AML-193 (cell line): ENCODE measurements around the gene CKLF.
"Not testable (repeated sequence)": the region's sequence is repeated elsewhere in the genome, so short reads cannot be mapped to it uniquely, and the experiment has no call there.

Experiments
- DNase-seq, 2 experiments: peaks; one replicate each; lab custom pipeline; 2025; lab: John Stamatoyannopoulos, UW

CKLF gene, protein sequence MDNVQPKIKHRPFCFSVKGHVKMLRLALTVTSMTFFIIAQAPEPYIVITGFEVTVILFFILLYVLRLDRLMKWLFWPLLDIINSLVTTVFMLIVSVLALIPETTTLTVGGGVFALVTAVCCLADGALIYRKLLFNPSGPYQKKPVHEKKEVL

DNA sequence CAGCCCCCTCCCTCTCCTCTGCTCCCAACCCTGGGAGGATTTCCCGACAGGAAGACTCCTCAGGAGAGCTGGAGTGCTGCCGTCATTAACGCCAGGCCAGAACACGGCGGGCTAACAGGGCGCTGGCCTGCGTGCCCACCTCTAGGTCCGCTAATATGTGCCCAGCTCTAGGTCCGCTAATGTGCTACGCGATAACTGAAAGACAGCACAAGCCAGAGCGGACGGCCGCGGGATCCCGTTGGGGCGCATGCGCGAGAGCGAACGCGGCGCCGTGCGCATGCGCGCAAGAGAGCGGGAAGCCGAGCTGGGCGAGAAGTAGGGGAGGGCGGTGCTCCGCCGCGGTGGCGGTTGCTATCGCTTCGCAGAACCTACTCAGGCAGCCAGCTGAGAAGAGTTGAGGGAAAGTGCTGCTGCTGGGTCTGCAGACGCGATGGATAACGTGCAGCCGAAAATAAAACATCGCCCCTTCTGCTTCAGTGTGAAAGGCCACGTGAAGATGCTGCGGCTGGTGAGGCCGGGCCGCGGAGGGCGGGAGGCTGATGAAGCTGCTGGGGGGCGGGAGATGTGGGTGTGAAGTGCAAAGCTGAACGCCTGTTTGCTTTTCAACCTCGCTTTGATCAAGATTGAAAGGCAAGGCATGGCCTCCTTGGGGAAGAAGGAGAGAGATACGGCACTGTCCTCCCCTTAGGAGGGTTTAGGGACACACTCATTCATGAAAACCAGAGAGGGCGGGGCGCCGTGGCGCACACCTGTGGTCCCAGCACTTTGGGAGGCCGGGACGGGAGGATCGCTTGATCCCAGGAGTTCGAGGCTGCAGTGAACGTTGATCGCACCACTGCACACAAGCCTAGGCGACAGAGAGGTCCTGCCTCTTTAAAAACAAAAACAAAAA lies at the start of gene CKLF:
TSS of gene CKLF (plus strand) at position 291 of the 892 bp plus-strand sequence. CDS start at position 431, 140 bp downstream.
- DNase-seq = peak; percentile 88 to 89

DNA sequence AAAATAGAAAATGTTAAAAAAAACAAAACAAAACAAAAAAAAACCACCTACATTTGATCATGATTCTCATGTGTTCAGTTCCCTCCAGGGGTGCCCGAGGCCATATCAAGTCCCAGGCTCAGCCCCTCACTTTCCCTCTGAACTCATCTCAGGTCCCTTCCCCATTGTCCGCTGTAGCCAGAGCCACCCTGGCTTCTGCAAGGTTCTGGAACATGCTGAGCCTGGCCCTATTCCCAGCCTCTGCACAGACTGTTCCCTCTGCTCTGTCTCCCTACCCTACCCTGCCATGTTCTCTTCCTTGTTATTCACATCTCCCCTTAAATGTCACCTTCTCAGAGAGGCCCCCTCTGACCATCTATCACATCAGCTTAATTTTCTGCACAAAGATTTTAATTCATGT lies 49.3 kb upstream of the CKLF start:
- DNase-seq = no peak

DNA sequence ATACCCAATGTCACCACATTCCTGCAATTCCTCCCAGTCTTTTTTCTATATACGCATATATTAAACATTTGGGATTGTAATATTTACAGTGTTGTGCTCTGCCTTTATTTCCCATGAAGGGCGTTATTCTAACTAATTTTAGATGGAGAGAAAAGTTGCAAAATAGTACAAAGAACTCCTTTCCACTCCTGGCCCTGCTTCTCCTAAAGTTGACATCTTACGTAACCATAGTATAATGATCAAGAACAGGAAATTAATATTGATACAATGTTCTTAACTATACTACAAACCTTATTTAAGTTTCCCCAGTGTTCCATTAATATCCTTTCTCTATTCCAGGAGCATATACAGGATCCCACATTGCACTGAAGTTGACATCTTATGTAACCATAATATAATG lies 48.8 kb upstream of the CKLF start:
- no peak for DNase-seq

DNA sequence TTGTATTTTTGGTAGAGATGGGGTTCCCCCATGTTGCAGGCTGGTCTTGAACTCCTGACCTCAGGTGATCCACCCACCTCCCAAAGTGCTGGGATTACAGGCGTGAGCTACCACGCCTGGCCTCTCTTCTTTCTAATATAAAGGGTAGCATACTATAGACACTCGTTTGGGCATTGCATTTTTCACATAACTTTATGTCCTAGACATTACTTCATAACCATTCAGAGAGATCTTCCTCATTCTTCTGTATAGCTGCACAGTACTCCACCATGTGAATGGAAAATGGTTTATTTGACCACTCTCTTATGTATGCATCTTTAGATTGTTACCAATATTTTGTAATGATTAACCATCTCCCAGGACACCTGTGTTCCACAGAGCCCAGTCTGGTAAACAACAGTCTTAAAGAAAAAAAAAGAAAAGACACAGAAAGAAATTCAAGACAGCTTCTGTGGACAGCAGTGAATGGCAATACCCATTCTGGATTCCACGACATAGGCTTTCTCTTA lies 44.6 kb upstream of the CKLF start:
- DNase-seq = no peak

DNA sequence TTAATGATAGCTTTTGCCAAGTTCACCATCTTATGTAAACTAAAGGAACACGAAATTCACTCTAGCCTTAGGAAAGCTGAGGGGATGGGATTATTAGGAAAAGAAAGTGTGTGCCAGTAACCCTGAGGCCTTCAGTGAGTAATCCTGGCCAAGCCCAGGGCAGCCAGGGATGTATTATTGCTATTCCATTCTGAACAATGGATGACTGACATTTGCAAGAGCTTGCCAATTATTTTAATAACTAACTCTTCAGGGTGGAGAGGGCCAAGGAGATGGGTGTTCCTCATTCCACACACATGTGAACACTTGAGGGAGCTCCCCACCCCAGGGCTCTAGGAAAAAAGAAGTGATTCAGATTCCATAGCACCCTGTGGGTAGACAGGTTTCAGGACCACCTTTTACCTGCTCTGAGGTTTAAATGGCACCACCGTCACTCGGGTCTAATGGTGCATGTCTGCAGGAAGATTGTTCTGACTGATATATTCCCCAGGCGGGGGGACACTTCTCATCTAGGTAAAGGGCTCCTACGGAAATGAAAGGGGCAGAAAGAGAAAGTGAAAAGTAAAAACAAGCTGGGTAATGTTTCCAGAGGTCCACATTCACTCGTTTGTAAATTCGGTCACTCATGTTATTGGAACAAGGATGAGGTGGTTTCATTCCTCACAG lies 44.0 kb upstream of the CKLF start:
- DNase-seq = no peak

DNA sequence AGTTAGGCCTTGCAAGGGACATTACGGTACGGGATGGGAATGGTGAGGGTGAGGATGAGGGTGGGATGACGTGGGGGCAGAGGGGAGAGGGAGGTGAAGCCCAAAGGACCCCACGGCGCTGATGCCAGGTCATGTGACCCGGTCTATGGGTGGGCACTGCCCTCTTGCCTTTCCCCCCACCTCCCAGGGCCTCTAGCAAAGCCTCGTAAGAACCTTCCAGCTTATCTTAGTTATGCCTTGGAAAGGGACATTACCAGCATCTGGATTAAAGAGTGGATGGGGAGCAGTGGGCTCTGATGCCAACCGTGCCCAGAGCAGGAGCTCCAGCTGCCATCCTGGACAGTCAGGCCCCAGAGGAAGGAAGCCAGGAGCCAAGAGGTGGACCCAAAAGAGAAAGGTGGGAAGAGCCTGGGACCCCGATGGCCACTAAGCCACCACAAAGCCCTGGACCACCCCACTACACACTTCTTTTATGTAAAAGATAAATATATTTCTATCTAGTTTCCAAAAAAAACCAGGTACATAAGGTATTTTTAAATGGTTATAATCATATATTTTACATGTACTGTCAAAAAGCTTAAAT lies 43.4 kb upstream of the CKLF start:
- no peak for DNase-seq

DNA sequence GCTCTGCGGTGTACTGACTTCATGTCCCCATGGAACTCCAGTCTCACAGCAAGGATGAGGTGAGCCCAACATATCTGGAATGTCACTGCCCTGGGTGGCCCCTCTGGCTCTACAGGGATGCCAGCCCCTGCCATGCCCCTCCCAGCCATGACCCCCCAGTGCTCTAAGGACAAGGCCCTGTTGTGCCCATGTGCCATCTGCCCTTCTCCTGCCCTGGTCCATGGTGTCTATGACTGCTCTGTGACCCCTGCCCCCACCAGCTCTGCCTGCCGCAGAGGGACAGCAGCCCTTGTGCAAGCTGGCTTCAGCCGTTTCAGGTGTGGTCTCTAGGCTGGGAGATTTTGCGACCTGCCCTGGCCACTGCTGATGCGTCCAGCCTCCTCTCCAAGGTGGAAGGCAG lies 42.8 kb upstream of the CKLF start:
- DNase-seq = no peak

DNA sequence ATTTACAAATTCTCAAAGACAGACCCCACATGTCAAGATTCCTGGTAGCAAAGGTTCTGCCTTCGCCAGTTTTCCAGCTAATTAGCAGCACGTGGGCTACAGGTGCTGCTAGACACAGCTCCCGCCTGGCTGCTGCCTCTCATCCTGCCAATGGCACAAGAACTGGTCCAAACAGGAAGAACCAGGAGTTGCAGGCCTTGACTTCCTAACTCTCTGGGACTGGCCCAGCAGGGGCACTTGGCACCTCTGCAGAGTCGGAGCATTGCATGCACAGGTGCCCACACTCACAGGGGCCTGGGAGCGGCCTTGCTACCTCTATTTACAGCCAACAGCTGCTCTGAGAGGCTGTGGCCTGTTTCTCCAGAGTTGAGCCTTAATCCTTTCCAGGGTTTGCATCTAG lies 42.1 kb upstream of the CKLF start:
- no peak for DNase-seq

DNA sequence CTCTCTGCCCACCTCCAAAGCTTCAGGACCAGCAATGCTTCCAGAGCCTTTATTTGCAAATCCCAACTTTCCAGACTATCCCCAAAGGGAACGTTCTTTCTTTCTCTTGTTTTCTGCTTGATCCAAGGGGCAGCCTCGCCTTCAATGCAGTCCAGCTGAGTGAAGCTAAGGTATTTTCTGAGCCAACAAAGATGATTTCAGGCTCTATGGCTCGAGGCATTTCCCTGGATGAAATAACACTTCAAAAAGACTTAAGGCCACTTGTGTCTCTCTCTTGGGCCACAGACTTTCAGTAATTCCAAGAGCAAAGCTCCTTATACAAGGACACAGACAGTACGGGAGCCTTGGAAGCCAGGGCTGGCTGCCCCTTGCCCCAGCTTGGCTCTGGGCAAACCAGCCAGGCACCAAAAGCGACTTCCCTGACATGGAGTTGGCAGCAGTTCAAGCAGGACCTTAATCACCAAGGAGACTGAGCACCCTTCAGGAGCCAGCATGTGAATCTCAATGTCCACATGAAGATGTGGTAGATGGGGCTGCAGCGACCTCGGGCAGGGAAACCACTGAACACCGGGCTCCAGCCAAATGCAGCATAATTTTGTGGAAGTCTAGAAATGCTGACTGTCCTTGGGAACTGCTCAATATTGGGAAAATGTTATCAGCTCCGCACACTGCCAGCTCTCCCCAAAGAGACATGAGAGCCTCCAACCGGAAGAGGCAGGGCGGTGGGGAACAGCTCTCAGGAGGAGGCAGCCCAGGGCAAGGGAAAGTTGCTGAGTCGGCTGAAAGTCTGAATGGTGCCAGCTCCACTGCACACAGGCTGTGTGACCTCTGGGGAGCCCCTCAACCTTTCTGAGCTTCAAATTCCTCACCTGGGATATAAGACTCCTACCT lies 41.4 kb upstream of the CKLF start:
- no peak for DNase-seq

DNA sequence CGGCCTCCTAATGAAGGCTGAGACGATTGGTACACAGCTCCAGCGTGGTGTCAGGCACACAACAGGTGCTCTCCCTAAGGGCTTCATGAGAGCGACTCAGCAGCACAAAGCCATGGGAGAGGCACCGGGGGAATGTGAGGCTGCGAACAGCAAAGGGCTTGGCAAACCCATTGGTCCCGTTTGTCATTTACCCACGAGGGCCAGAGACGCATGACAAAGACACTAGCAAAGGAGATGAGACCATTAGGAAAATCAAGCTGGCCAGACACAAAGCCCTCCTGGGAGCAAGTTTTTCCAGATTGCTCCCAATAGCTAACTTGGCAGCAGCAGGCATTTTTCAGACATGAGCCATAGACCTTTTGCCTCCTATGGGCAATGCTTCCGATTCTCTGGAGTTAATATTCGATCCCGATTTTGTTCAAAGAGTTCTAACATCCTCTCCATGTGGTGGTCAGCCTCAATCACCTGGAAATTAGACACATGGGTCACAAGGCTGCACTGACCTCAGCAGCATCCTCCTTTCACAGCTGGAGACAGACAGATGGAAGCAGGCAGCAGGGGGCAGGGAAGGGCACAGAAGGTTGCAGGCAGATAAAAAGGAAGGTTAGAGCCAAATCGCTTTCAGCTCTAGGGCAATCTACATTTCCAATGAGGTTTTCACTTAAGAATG lies 40.6 kb upstream of the CKLF start:
- DNase-seq = no peak

DNA sequence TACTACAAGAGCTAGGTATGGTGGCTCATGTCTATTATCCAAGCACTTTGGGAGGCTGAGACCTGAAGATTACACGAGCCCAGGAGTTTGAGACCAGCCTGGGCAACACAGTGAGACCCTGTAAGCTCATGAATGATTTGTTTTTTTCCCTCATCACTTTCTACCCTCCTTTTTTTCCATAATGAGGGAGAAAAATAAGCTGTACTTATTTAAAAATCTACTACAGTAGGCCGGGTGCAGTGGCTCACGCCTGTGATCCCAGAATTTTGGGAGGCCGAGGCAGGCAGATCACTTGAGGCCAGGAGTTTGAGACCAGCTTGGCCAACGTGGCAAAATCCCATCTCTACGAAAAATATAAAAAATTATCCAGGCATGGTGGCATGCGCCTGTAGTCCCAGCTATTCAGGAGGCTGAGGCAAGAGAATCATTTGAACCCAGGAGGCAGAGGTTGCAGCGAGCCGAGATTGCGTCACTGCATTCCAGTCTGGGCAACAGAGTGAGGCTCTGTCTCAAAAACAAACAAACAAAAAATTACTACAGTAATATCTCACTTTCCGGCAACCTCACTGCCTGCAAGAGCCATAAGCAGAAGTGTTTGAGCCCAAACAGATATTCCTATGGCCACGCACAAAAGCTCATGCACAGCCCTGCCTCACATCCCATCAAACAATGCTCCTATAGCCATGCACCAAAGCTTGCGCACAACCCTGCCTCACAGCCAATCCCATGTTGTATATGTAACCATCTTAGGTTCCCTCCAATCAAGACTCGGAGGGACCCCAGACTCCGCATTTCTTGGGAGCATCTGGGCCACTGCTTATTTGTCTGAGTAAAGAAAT lies 39.9 kb upstream of the CKLF start:
- no peak for DNase-seq

DNA sequence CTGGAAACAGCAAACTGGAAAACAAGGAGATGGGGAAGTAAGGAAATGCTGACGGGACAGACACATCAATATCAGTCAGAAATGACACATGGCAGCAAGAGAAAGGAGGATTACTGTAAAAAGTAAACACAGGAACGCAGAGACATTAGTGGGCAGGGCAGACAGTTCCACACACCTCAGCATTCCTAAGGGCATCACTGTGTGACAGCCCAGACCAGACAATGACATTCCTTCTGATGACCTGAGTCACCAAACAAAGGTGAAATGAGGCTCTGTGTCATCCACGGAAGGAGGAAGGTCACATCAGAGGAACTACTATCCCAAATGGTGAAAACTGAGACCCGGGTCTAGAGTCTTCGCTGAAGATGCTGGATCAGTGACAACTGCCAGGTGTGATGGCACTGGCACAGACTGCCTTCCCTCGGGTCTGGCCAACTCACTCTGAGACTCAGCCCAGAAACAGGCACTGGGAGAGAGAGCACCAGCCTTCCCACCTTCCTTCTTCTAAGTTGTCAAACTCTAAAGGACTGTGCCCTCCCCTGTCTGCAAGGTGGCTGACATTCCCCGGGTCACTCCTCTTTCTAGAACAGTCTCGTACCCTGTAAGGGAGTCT lies 39.2 kb upstream of the CKLF start:
- no peak for DNase-seq

DNA sequence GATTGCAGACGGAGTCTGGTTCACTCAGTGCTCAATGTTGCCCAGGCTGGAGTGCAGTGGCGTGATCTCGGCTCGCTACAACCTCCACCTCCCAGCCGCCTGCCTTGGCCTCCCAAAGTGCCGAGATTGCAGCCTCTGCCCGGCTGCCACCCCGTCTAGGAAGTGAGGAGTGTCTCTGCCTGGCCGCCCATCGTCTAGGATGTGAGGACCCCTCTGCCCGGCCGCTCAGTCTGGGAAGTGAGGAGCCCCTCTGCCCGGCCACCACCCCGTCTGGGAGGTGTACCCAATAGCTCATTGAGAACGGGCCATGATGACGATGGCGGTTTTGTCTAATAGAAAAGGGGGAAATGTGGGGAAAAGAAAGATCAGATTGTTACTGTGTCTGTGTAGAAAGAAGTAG lies 38.0 kb upstream of the CKLF start:
- DNase-seq = not testable (repeated sequence)

DNA sequence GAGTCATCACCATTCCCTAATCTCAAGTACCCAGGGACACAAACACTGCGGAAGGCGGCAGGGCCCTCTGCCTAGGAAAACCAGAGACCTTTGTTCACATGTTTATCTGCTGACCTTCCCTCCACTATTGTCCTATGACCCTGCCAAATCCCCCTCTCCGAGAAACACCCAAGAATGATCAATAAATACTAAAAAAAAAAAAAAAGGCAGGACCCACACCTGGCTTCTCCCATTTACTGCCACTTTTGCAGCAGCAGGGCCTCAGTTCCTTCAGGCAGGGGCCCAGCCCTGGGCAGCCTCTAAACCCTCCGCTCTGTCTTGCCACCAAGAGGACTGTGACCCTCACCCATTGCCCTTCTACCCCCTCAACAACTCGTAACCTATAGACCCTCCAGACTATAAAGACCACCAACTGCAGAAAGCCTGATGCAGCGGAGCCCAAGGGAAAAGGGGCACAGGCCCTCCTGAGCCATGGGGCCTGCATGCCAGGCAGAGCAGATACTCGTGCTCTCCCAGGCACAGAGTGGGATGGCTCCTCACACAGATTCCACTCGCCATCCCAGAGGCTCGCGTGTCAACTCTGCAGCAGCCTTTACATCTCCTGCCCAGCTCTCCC lies 37.3 kb upstream of the CKLF start:
- not testable (repeated sequence) for DNase-seq

DNA sequence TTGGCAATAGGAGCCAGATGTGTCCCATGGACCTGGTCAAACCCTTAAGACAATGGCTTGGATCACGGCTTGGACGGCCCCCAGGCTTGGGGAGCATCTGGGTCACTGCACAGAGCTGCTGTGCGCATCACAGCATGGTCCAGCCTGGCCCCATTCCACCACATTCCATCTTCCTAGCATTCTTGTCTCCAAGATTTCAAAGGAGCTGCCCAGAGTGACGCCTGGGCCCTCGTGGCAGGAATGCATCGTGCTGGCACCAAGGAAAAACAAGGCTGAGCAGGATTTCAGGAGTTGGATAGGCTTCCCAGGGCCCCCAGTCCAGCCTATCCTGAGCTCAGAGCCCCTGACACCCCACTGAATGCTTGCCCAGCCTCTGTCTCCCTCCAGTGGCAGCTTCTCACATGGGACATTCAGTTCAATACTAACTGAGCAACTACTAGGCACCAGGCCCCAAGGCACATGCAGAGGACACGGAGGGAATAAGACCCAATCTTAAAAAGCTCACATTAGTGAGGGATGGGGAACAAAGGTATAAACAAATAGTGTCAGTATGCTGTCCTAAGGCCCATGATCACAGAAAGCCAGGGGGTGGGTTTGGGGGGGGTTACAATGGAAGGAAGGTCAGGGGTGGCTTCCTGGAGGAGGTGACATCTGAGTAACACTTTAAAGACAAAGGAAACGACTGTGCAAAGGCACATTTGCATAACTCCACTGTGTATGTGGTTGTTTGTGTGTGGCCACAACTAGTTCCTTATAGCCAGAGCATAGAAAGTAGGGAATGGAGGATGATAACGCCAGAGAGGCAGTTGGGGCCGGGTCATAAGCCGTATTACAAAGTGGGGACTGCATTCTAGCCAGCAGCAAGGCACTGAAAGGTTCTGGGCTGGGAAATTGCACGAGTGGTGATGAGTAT lies 36.5 kb upstream of the CKLF start:
- DNase-seq = peak; percentile 18 to 50

DNA sequence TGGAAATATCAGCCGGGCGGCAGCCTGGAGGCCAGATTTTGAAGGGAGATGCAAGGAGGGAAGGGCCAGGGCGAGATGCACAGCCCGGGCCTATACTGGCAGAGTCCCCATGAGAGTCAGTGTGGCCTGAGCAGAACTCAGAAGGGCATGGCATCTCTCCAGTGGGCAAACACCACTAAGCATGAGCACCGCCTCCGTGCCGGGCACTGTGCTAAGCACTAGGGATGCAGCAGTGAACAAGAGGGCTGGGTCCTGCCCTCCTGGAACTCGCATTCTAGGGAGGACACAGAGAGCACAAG lies 35.9 kb upstream of the CKLF start:
- no peak for DNase-seq

DNA sequence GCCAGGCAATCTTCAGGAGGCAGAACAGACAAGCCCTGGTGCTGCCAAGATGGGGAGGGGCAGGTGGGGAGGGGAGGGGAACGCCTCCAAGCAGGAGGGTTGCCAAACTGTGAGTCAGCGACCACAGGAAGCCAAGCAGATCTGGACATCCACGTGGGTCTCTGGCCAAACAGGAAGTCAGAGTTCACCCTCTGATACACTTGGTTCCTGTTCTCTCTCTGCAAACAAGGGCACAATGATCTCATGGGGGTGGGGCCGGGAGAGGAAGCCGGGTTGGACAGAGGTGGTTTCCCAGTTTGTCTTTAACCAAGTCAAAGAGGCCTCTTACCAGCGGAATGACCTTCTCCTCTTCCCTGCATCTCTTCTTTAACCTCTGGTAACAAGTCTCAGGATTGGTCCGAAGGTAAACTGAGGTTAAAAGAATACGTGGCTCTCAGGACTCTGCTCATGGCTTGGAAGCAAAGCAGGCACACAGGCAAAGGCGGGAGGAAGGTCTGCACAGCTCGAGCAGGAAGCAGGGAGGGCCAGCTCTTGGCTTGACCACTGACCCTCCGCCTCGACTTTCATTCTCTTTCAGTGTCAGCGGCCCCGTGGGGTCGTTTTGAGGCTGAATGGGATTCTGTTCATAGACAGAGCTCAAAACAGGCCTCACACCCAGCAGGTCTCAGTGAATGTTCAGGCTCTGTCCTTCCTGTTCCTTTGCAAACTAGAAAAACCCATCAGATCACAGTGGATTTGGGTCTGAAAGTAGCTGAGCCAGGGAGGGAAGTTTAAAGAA lies 35.4 kb upstream of the CKLF start:
- peak; percentile 95 to 96 for DNase-seq
